K562 (cell line): Measurements from ENCODE around the gene HMCN2. TPM values are rescaled to one million over a fixed set of nuclear protein-coding genes. Genes with fewer than 3 reads are reported as not detected.
A peak's percentile ranks its signal among the peaks of the same experiment; 100 is the strongest.

ENCODE experiments used
- FOSL1 ChIP-seq: fragments of 200-800 bp; sonication (Bioruptor generic); conservative IDR thresholded peaks from 2 replicates; pipeline ENCODE4 v1.6.1; 2016; ENCODE audit warnings: missing genetic modification characterization, missing compliant biosample characterization
- MTA3 ChIP-seq: fragments of 450-650 bp; formaldehyde crosslinking; IDR thresholded peaks from 2 replicates; pipeline ENCODE4 v1.6.1; 2017; ENCODE audit warnings: mild to moderate bottlenecking, borderline replicate concordance
- PHF8 ChIP-seq: fragments of 200-600 bp; sonication (generic); IDR thresholded peaks from 2 replicates; pipeline ENCODE4 v1.6.1; 2012; ENCODE audit warnings: mixed run types, mild to moderate bottlenecking, inconsistent platforms, low read length, moderate library complexity, borderline replicate concordance
- RBM25 ChIP-seq: fragments of 200-400 bp; formaldehyde crosslinking; IDR thresholded peaks from 2 replicates; pipeline ENCODE4 v1.6.1; 2018; ENCODE audit warnings: low read length, low read depth, moderate library complexity; ENCODE audit not compliant: severe bottlenecking
- SIN3A ChIP-seq, 2 experiments: fragments of 150-350 bp in 1 of 2; IDR thresholded peaks; 2 replicates each; pipeline ENCODE4 v1.6.1; 2011 to 2016; ENCODE audit warnings: borderline replicate concordance in 2 of 2, low read depth in 2 of 2, low read length in 2 of 2, mild to moderate bottlenecking in 2 of 2, moderate library complexity in 2 of 2; ENCODE audit not compliant: control insufficient read depth in 1 of 2
- ZNF165 ChIP-seq: fragments of 250-450 bp; sonication (Bioruptor Pico); IDR thresholded peaks from 2 replicates; pipeline ENCODE4 v1.4.0; 2020; ENCODE audit warnings: borderline replicate concordance
- polyA plus RNA-seq, 8 experiments: library from polyadenylated mRNA; depleted of rRNA in 4 of 8; stranded (reverse) in 5 of 8; unstranded in 3 of 8; fragments of >200 nt; fragmentation: Nextera tagmentation in 2 of 8; fragmentation: Illumina TruSeq in 1 of 8; extraction: Ambion mirVana in 2 of 8; extraction: Trizol in 1 of 8; gene quantifications; 2 replicates each; pipeline versions ENCODE4 v1.2.1 to v1.2.3, GENCODE V29; 2011 to 2014; ENCODE audit warnings: inconsistent platforms in 1 of 8, missing spikeins in 1 of 8
- total RNA-seq, 7 experiments: library from RNA; depleted of rRNA in 6 of 7; stranded (reverse); fragments of >200 nt in 6 of 7; fragmentation: Illumina TruSeq in 2 of 7; extraction: Trizol in 2 of 7; gene quantifications; 2 replicates each; pipeline versions ENCODE4 v1.2.1 to v1.2.3, GENCODE V29; 2011 to 2021; ENCODE audit warnings: low replicate concordance in 1 of 7
- TF ChIP-seq, protein P1 (sequence below): IDR thresholded peaks from 2 replicates; pipeline ENCODE4 v1.6.1; 2014; ENCODE audit warnings: antibody characterized with exemption

Gene HMCN2
- total and polyA plus RNA-seq, 9 of the 15 experiments (the other 6 are each of a cell fraction or from before 2014, with no cell fraction given) = 0.01 TPM; not detected in 8

DNA sequence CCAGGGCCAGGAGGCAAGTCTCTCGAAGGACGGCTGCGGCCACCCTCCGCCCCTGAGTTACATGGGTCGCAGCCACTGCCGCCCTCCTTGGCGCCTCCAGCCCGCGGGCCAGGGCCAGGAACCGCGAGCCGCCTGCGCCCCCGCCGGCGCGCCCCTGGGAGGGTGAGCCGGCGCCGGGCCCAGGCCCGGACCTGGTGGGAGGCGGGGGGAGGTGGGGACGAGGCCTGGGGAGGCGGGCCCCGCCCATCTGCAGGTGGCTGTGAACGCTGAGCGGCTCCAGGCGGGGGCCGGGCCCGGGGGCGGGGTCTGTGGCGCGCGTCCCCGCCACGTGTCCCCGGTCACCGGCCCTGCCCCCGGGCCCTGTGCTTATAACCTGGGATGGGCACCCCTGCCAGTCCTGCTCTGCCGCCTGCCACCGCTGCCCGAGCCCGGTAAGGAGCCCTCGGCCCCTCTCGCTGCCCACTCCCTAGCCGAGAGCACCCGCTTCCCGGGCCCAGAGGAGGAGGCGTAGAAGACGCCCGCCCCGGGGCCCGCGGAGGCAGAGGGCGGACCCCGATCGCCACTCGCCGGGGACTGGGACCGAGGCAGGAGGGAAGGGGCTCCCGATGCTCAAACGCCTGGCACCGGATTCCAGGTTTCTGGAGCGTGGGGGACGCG is 179.1 kb downstream of the HMCN2 start, which contains the start of gene ASS1 (continued):
- TF ChIP-seq PHF8 (peak; percentile 25; the same call in 1 of the 2 replicates), SIN3A (IDR thresholded peaks at IDR 0.05; ENCODE audit: borderline replicate concordance in 2 of 2, control insufficient read depth in 1 of 2, low read depth in 2 of 2, low read length in 2 of 2) (no peak), MTA3 (no peak), ZNF165 (CRISPR knock-in tag) (no peak), FOSL1 (tag) (no peak), RBM25 (no peak)
- TF ChIP-seq, protein P1, sequence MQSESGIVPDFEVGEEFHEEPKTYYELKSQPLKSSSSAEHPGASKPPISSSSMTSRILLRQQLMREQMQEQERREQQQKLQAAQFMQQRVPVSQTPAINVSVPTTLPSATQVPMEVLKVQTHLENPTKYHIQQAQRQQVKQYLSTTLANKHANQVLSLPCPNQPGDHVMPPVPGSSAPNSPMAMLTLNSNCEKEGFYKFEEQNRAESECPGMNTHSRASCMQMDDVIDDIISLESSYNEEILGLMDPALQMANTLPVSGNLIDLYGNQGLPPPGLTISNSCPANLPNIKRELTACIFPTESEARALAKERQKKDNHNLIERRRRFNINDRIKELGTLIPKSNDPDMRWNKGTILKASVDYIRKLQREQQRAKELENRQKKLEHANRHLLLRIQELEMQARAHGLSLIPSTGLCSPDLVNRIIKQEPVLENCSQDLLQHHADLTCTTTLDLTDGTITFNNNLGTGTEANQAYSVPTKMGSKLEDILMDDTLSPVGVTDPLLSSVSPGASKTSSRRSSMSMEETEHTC = no peak
